SK-N-SH treated with all-trans-retinoic acid at 6 μM for 48 hours (cell line): Measurements from ENCODE around the gene FAM199X.

Experiments
- ARNTL ChIP-seq: fragments of 450-650 bp; formaldehyde crosslinking; IDR thresholded peaks from 2 replicates; pipeline ENCODE4 v1.5.0; 2020; ENCODE audit warnings: low read depth, mild to moderate bottlenecking, moderate library complexity, borderline replicate concordance
- ESRRG ChIP-seq: fragments of 250-450 bp; sonication (Bioruptor Pico); IDR thresholded peaks from 2 replicates; pipeline ENCODE4 v1.6.1; 2021; ENCODE audit warnings: mild to moderate bottlenecking
- ISL1 ChIP-seq: fragments of 250-450 bp; sonication (Bioruptor Pico); IDR thresholded peaks from 2 replicates; pipeline ENCODE4 v2.1.2; 2022; ENCODE audit warnings: mild to moderate bottlenecking, moderate library complexity
- RARB ChIP-seq: fragments of 250-450 bp; sonication (Bioruptor Pico); IDR thresholded peaks from 2 replicates; pipeline ENCODE4 v1.8.0; 2021; ENCODE audit warnings: mild to moderate bottlenecking, moderate library complexity

- TF ChIP-seq RARB (CRISPR knock-in tag) (no peak), ARNTL (no peak), ESRRG (no peak), ISL1 (no peak)
Measured at GRCh38 chrX:104130808-104131207, 35.4 kb upstream of the FAM199X start.
